ENCODE data around the gene LHFPL2.

The LHFPL2 gene

GRCh38 chr5:78665534-78665933, 17.0 kb upstream of the LHFPL2 start:
- no peak for DNase-seq

GRCh38 chr5:78662323-78662722, 13.8 kb upstream of the LHFPL2 start:
- no peak for DNase-seq

GRCh38 chr5:78661691-78662090, 13.1 kb upstream of the LHFPL2 start:
- DNase-seq: no peak

- no peak for DNase-seq
Observed at GRCh38 chr5:78661044-78661443, 12.5 kb upstream of the LHFPL2 start.

- no peak for DNase-seq
Observed at GRCh38 chr5:78660401-78660800, 11.8 kb upstream of the LHFPL2 start.

GRCh38 chr5:78659714-78660113, 11.1 kb upstream of the LHFPL2 start:
- DNase-seq: no peak

GRCh38 chr5:78659114-78659513, 10.5 kb upstream of the LHFPL2 start:
- no peak for DNase-seq

GRCh38 chr5:78657201-78657600, 8.6 kb upstream of the LHFPL2 start:
- DNase-seq: no peak

GRCh38 chr5:78655746-78656290, 7.2 kb upstream of the LHFPL2 start:
- DNase-seq: no peak

GRCh38 chr5:78654386-78654785, 5.8 kb upstream of the LHFPL2 start:
- no peak for DNase-seq

- DNase-seq: no peak
Observed at GRCh38 chr5:78653681-78654366, 5.3 kb upstream of the LHFPL2 start.

GRCh38 chr5:78653031-78653430, 4.5 kb upstream of the LHFPL2 start:
- DNase-seq: no peak

- DNase-seq: no peak
Observed at GRCh38 chr5:78651468-78651867, 2.9 kb upstream of the LHFPL2 start.

GRCh38 chr5:78650531-78650930, 2.0 kb upstream of the LHFPL2 start:
- no peak for DNase-seq

GRCh38 chr5:78649861-78650496, 1.4 kb upstream of the LHFPL2 start:
- no peak for DNase-seq

- no peak for DNase-seq
Observed at GRCh38 chr5:78649211-78649695, 681 bp upstream of the LHFPL2 start.

GRCh38 chr5:78647838-78648358, 674 bp downstream of the LHFPL2 start:
- peak; percentile 55 for DNase-seq

- no peak for DNase-seq
Observed at GRCh38 chr5:78647351-78647818, 1.2 kb downstream of the LHFPL2 start.

- no peak for DNase-seq
Observed at GRCh38 chr5:78644741-78645300, 3.8 kb downstream of the LHFPL2 start.

- DNase-seq: no peak
Observed at GRCh38 chr5:78644129-78644528, 4.4 kb downstream of the LHFPL2 start.

GRCh38 chr5:78642701-78643100, 5.9 kb downstream of the LHFPL2 start:
- no peak for DNase-seq

- DNase-seq: no peak
Observed at GRCh38 chr5:78640662-78641474, 7.7 kb downstream of the LHFPL2 start.

- DNase-seq: no peak
Observed at GRCh38 chr5:78639791-78640190, 8.8 kb downstream of the LHFPL2 start.

Data from NCI-H1092 treated with DMSO at 0.1 percent for 48 hours (cell line).